GM06990 (cell line): ENCODE measurements around the gene RAVER1.

ENCODE experiments used
- DNase-seq: peaks from one replicate; pipeline ENCODE4 v3.0.0-alpha.2; 2011; ENCODE audit not compliant: insufficient read length; ENCODE audit errors: extremely low read depth
- H3K27me3 ChIP-seq: replicated peaks from 2 replicates; pipeline ENCODE4 v1.6.0; 2011; ENCODE audit warnings: low read length; ENCODE audit not compliant: control insufficient read depth, insufficient read depth
- H3K36me3 ChIP-seq: 2 replicates; pipeline ENCODE4 v1.5.1; 2011; ENCODE audit warnings: low read length; ENCODE audit not compliant: control insufficient read depth, insufficient read depth
- H3K4me3 ChIP-seq: replicated peaks from 2 replicates; pipeline ENCODE4 v1.5.1; 2011; ENCODE audit warnings: low read depth, mild to moderate bottlenecking, control low read depth, low read length
- CTCF ChIP-seq: IDR thresholded peaks from 2 replicates; pipeline ENCODE4 v1.5.1; 2011; ENCODE audit warnings: low read length, control low read depth, mild to moderate bottlenecking, inconsistent platforms; ENCODE audit not compliant: insufficient read depth, poor library complexity, severe bottlenecking

The RAVER1 gene

GRCh38 chr19:10279737-10280442, 53.4 kb downstream of the RAVER1 start:
- peaks cover 37% of the 10 kb centered on the region for H3K36me3 ChIP-seq
- H3K4me3 ChIP-seq: no peak overlapping the region
- TF ChIP-seq CTCF: no peak
- DNase-seq: no peak
- H3K27me3 ChIP-seq: no peaks in the 10 kb centered on the region

- Histone ChIP-seq H3K36me3 (peaks cover 33% of the 10 kb centered on the region), H3K27me3 (no peaks in the 10 kb centered on the region), H3K4me3 (no peak overlapping the region)
- no peak for DNase-seq
- TF ChIP-seq CTCF: no peak
Measured at GRCh38 chr19:10278935-10279334, 54.4 kb downstream of the RAVER1 start.

- Histone ChIP-seq H3K4me3 (no peak overlapping the region), H3K27me3 (no peaks in the 10 kb centered on the region), H3K36me3 (peaks cover 25% of the 10 kb centered on the region)
- TF ChIP-seq CTCF: no peak
- DNase-seq: no peak
Measured at GRCh38 chr19:10277795-10278589, 55.3 kb downstream of the RAVER1 start.

- no peak for TF ChIP-seq CTCF
- no peak for DNase-seq
- peaks cover 28% of the 10 kb centered on the region for H3K36me3 ChIP-seq
- H3K4me3 ChIP-seq: peak overlapping the region; percentile 64
- no peaks in the 10 kb centered on the region for H3K27me3 ChIP-seq
Measured at GRCh38 chr19:10274589-10274988, 58.7 kb downstream of the RAVER1 start.

- Histone ChIP-seq H3K27me3 (no peaks in the 10 kb centered on the region), H3K4me3 (peak overlapping the region; percentile 93), H3K36me3 (peaks cover 15% of the 10 kb centered on the region)
- TF ChIP-seq CTCF: no peak
- peak; percentile 72 for DNase-seq
Measured at GRCh38 chr19:10271543-10272086, 61.7 kb downstream of the RAVER1 start.
